Endothelial cell of umbilical vein (primary cell): ENCODE results near the gene CEP72. TPM values are rescaled to one million over a fixed set of nuclear protein-coding genes. Genes with fewer than 3 reads are reported as not detected.

Experiments
- BruUV-seq: library from RNA; stranded (reverse); fragments of 400-500 nt; replicated peaks from 2 replicates; lab custom pipeline; 2021; lab: Mats Ljungman, UMichigan
- CTCF ChIA-PET: fragments of 300-600, 350-600 bp; sonication (Branson Sonifier 250); formaldehyde crosslinking; loops from one replicate; lab custom pipeline; 2021; ENCODE audit warnings: antibody characterized with exemption, inconsistent platforms; lab: Charles Lee
- POLR2A ChIA-PET: fragments of 300-600, 350-600 bp; sonication (Branson Sonifier 250); formaldehyde crosslinking; loops from one replicate; lab custom pipeline; 2021; ENCODE audit warnings: antibody characterized with exemption, inconsistent platforms; lab: Charles Lee
- DNase-seq: peaks from one replicate; pipeline ENCODE4 v3.0.0-alpha.2; 2011; ENCODE audit warnings: low read depth, low spot score
- FAIRE-seq: peaks from 2 replicates; lab custom pipeline; 2011; peaks lifted over from hg19 to GRCh38; lab: Jason Lieb, UNC
- H2AFZ ChIP-seq: 2 replicates; pipeline ENCODE4 v1.6.0; 2012; ENCODE audit warnings: low read depth, low read length, control low read depth, inconsistent platforms
- H3K27ac ChIP-seq: 2 replicates; pipeline ENCODE4 v1.5.1; 2011; ENCODE audit warnings: low read depth, mild to moderate bottlenecking, control low read depth, low read length, moderate library complexity; ENCODE audit not compliant: insufficient read depth
- H3K27me3 ChIP-seq, 2 experiments: 2 replicates each; pipeline versions ENCODE4 v1.6.0 to v1.6.1; 2011; ENCODE audit warnings: low read length in 2 of 2, mixed read lengths in 1 of 2; ENCODE audit not compliant: control insufficient read depth in 2 of 2, insufficient read depth in 2 of 2
- H3K36me3 ChIP-seq, 2 experiments: 2 replicates in 1 of 2; 3 replicates in 1 of 2; pipeline ENCODE4 v1.5.1; 2011; ENCODE audit warnings: low read length in 2 of 2, mild to moderate bottlenecking in 1 of 2, moderate library complexity in 1 of 2; ENCODE audit not compliant: control insufficient read depth in 2 of 2, insufficient read depth in 2 of 2; ENCODE audit errors: extremely low read depth in 1 of 2
- H3K4me1 ChIP-seq: 3 replicates; pipeline ENCODE4 v1.5.1; 2011; ENCODE audit warnings: mild to moderate bottlenecking, low read length; ENCODE audit not compliant: control insufficient read depth, insufficient read depth; ENCODE audit errors: extremely low read depth
- H3K4me2 ChIP-seq: 2 replicates; pipeline ENCODE4 v1.6.1; 2011; ENCODE audit warnings: low read length, control low read depth, mixed read lengths; ENCODE audit not compliant: insufficient read depth
- H3K4me3 ChIP-seq, 3 experiments: fragments of 200-600 bp in 1 of 3; sonication (generic), shearing (Covaris generic) in 1 of 3; replicated peaks in 1 of 3; 2 replicates each; pipeline ENCODE4 v1.5.1; 2011 to 2016; ENCODE audit warnings: control low read depth in 3 of 3, low read length in 3 of 3, mild to moderate bottlenecking in 2 of 3, inconsistent platforms in 1 of 3, low read depth in 1 of 3, moderate library complexity in 1 of 3; ENCODE audit not compliant: insufficient read depth in 1 of 3
- H3K79me2 ChIP-seq: 2 replicates; pipeline ENCODE4 v1.6.0; 2012; ENCODE audit warnings: low read length, inconsistent platforms; ENCODE audit not compliant: control insufficient read depth, insufficient read depth
- H3K9ac ChIP-seq: replicated peaks from 2 replicates; pipeline ENCODE3; 2011; ENCODE audit warnings: low read length, control low read depth; ENCODE audit not compliant: insufficient read depth; ENCODE audit errors: extremely low read depth
- H3K9me1 ChIP-seq: replicated peaks from 3 replicates; pipeline ENCODE4 v1.6.0; 2011; ENCODE audit warnings: mild to moderate bottlenecking, low read length; ENCODE audit not compliant: control insufficient read depth, insufficient read depth; ENCODE audit errors: extremely low read depth
- H3K9me3 ChIP-seq: replicated peaks from 2 replicates; pipeline ENCODE4 v1.5.1; 2012; ENCODE audit warnings: low read length, inconsistent platforms; ENCODE audit not compliant: control insufficient read depth, insufficient read depth
- H4K20me1 ChIP-seq: replicated peaks from 2 replicates; pipeline ENCODE3; 2011; ENCODE audit warnings: mild to moderate bottlenecking, low read length; ENCODE audit not compliant: control insufficient read depth, insufficient read depth; ENCODE audit errors: extremely low read depth
- CTCF ChIP-seq, 2 donors: IDR thresholded peaks; 1 replicate in 1 of 2; 2 replicates in 1 of 2; pipeline ENCODE4 v1.5.1; 2011; ENCODE audit warnings: low read length in 2 of 2, mild to moderate bottlenecking in 2 of 2, moderate library complexity in 2 of 2, control low read depth in 1 of 2, inconsistent platforms in 1 of 2, low read depth in 1 of 2; ENCODE audit not compliant: insufficient read depth in 1 of 2; ENCODE audit errors: extremely low read depth in 1 of 2
- EZH2 ChIP-seq: IDR thresholded peaks from 2 replicates; pipeline ENCODE4 v1.6.1; 2012; ENCODE audit warnings: borderline replicate concordance, low read depth, mild to moderate bottlenecking, moderate library complexity, low read length, inconsistent platforms; ENCODE audit not compliant: severe bottlenecking
- FOS ChIP-seq: IDR thresholded peaks from 2 replicates; pipeline ENCODE4 v1.6.1; 2011; ENCODE audit warnings: mild to moderate bottlenecking, low read length, moderate library complexity, borderline replicate concordance; ENCODE audit not compliant: insufficient read depth
- GATA2 ChIP-seq: IDR thresholded peaks from 2 replicates; pipeline ENCODE4 v1.7.0; 2011; ENCODE audit warnings: low read depth, mild to moderate bottlenecking, moderate library complexity, mixed read lengths, low read length; ENCODE audit not compliant: insufficient read length, insufficient read depth
- JUN ChIP-seq: IDR thresholded peaks from 2 replicates; pipeline ENCODE4 v1.6.1; 2011; ENCODE audit warnings: borderline replicate concordance, low read depth; ENCODE audit not compliant: insufficient read length, insufficient read depth
- MAX ChIP-seq: IDR thresholded peaks from 2 replicates; pipeline ENCODE4 v1.6.1; 2011; ENCODE audit not compliant: insufficient read depth, insufficient read length
- MYC ChIP-seq: IDR thresholded peaks from one replicate; pipeline ENCODE4 v1.6.1; 2011; ENCODE audit warnings: mild to moderate bottlenecking, low read depth, low read length
- POLR2A ChIP-seq: IDR thresholded peaks from 2 replicates; pipeline ENCODE4 v1.6.1; 2012; ENCODE audit warnings: low read depth, mild to moderate bottlenecking, control low read depth, low read length
- POLR2AphosphoS5 ChIP-seq: IDR thresholded peaks from 2 replicates; pipeline ENCODE4 v1.6.1; 2012; ENCODE audit warnings: low read depth, mild to moderate bottlenecking, control low read depth, low read length, moderate library complexity; ENCODE audit not compliant: insufficient read depth
- dilution Hi-C: fragments of 300-500 bp; cut with MboI; formaldehyde crosslinking; loops from one replicate; pipeline ENCODE4 v1.15.0; 2019; ENCODE audit warnings: low sequenced_read_pairs; ENCODE audit not compliant: extremely low pct_ligation_motif_present
- intact Hi-C: fragments of 100-400 bp; cut with micrococcal nuclease; formaldehyde crosslinking; loops from one replicate; pipeline ENCODE4 v1.10.0; 2022
- polyA plus RNA-seq, 4 experiments: library from polyadenylated mRNA; depleted of rRNA in 3 of 4; stranded (reverse) in 3 of 4; unstranded in 1 of 4; fragments of >200 nt; gene quantifications; 2 replicates each; pipeline versions ENCODE4 v1.2.1 to v1.2.3, GENCODE V29; 2011 to 2012; ENCODE audit warnings: missing spikeins in 1 of 4
- total RNA-seq: library from RNA; stranded (reverse); gene quantifications from 2 replicates; pipeline ENCODE4 v1.2.3, GENCODE V29; 2021

CEP72 gene
- total and polyA plus RNA-seq, 2 donors (not counting 3 experiments of a cell fraction or from before 2014, with no cell fraction given) = 2.9 to 9.5 TPM

GRCh38 chr5:666816-667498 lies 54.8 kb downstream of the CEP72 start:
- Histone ChIP-seq H3K9me1 (no peaks in the 10 kb centered on the region), H4K20me1 (no peaks in the 10 kb centered on the region), H3K9ac (no peak overlapping the region), H3K36me3 (no peaks in the 10 kb centered on the region), H3K9me3 (no peaks in the 10 kb centered on the region), H2AFZ (no peak overlapping the region), H3K27me3 (no peaks in the 10 kb centered on the region), H3K4me3 (no peak overlapping the region), H3K27ac (no peak overlapping the region), H3K79me2 (no peaks in the 10 kb centered on the region), H3K4me1 (no peaks in the 10 kb centered on the region), H3K4me2 (no peak overlapping the region)
- no peak for TF ChIP-seq CTCF (IDR thresholded peaks at IDR 0.05; ENCODE audit: extremely low read depth in 1 of 2, insufficient read depth in 1 of 2, low read depth in 1 of 2, low read length in 2 of 2)
- no peak for TF ChIP-seq MYC
- TF ChIP-seq POLR2AphosphoS5 = no peak
- TF ChIP-seq MAX = no peak
- TF ChIP-seq FOS = no peak
- TF ChIP-seq GATA2 = no peak
- no peak for TF ChIP-seq EZH2
- TF ChIP-seq POLR2A = no peak
- no peak for TF ChIP-seq JUN
- ChIA-PET POLR2A (no interaction called here), CTCF (interaction anchor here (1.0 to 1.6 kb wide), 2 partner anchors 10 to 259 kb away, joined by 3 to 5 read pairs; no protein-coding TSS in a partner anchor)
- intact Hi-C loops (no loop called here), dilution Hi-C loops (no loop called here)
- FAIRE-seq (no peak), DNase-seq (no peak)
- BruUV-seq = no TSS peak
